HG02571 (cell line): ENCODE measurements around the gene EDN2.

Source experiments
- ATAC-seq: cut with Tn5 transposase; IDR thresholded peaks from one replicate; pipeline ENCODE4 v1.9.1; 2021; ENCODE audit warnings: mild to moderate bottlenecking, moderate library complexity; ENCODE audit not compliant: unreplicated experiment

EDN2 gene

GRCh38 chr1:41468122-41468762, 16.2 kb downstream of the EDN2 start:
- ATAC-seq: no peak

- ATAC-seq: no peak
These were observed 16.8 kb downstream of the EDN2 start for GRCh38 chr1:41467673-41468072.

GRCh38 chr1:41466146-41466545, 18.3 kb downstream of the EDN2 start:
- no peak for ATAC-seq

GRCh38 chr1:41465741-41466140, 18.7 kb downstream of the EDN2 start:
- ATAC-seq: no peak

- ATAC-seq: no peak
These were observed 19.6 kb downstream of the EDN2 start for GRCh38 chr1:41464885-41465284.

DNA sequence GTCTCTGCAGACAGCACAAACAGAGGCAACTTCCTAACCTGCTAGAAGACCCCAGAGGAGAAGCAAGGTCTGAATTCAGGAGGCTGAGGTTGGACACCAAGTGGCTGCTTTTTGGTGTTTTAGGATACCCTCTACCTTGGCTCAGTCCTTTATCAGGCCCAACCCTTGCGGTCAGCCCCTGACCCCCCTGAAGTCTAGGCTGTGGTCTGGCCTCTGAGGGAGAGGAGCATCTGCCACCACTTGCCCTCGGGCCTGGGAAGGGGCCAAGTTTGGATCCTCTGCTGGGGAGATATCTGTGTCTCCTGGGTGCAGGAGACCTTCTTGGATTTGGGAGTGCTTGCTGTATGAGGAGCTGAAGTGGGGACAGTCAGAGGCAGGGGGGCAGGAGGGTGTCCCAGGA, 21.0 kb downstream of the EDN2 start:
- ATAC-seq: no peak

DNA sequence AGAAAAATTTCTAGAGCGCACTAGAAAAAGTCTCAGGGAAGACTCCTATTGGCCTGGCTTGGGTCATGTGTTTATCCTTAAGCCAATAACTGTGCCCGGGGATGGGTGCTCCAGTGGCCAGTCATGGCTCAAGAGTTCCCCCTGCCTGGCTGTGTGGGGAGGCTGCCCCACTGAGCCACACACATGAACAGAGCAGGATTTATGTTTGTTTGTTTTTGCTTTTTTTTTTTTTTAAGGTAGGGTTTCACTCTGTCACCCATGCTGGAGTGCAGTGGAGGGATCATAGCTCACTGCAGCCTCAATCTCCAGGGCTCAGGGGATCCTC, 21.8 kb downstream of the EDN2 start:
- no peak for ATAC-seq

- ATAC-seq: no peak
These were observed 22.4 kb downstream of the EDN2 start for GRCh38 chr1:41461790-41462679.

DNA sequence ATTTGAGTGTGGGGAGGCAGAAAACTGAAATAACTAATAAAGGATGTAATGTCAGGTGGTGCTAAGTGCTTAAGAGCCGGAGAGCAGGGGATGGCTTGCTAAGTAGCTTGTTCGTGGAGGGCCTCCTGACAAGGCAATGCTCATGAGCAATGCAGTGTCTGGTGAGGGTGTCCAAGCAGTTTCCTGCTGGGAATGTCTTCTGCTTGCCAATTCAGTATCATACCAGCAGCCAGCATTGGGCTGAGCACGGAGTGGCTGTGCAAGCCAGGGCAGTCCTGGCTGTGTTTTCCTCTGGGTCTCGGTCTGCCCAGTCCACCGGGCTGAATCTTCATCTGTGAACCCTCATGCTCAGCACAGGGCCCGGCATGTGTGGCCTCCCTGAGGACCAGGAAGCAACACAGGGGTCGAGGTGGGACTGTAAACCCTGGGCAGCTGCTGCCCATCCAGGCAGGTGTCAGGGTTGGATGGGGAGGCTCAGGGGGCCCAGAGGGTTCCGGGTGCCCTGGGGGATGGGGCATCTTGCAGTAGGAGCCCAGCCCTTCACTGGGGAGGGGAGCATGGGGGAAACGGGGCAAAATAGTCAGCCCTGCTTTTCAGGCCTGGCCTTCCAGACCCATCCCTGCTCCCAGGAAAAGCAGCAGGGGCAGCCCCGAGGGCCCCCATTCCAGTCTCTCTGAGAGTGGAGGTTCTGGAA, 27.5 kb downstream of the EDN2 start:
- ATAC-seq: no peak

DNA sequence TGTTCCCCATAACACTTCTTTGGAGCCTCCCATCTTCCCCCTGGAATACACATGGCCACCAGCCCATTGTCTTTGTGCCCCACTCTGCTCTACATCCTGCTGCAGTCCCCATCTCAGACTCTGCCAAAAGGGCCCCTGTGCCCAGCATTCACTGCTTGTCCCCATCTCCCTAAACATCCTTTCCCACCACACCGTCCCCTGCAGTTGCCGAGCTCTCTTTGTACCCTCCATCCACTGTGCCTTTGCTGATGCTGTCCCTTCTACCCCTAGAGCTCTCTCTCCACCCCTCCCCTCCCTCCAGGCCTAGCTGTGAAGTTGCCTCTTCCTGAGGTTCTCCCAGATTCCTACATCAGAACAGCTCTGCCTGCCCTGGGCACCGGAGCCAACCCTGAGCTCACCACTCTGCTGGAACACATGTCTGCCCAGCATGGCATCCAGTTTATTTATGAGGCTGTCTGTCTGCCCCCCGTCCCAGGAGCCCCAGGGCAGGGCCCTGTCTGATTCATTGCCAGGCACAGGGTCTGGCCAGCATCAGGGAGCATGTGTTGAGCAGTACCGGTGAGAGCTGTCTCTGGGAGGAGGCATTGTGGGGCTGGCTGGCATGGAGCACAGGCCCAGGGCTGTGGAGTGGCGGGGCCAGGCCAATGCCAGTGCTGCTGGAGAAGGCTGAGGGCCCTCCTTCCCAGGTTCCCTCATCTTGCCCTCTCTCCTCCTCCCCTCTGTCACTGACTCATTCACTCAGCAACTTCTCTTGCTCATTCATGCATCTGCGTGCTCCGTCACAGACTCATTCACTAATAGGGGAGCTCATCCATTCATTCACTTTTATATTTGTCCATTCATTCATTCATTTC, 28.8 kb downstream of the EDN2 start:
- ATAC-seq: no peak

- no peak for ATAC-seq
These were observed 30.1 kb downstream of the EDN2 start for GRCh38 chr1:41454406-41454805.

- no peak for ATAC-seq
These were observed 31.7 kb downstream of the EDN2 start for GRCh38 chr1:41452704-41453290.

DNA sequence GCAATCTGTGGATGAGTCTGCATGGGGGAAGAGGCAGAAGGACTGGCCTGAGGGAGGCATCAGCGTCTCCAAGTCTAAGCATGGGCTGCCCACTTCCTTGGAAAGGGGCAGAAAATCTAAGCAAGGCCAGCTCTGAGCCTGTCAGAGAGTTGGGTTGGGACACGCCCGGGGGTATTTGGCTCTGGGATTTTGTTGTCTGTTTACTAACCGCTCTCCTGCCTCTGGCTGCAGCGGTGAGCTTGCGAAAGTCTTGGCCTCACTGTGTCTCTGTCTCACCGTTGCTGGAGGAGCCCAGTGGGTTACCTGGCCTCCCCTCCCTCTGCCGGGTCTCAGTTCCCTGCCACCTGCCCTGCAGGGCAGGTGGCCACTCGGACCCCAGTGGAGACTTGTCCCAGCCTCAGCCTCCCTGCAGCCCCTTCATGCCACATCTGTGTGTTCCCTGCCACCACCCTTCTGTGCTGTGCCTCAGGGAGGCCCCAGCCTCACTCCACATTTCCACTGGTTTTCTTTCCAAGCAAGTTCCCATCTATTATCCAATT, 33.7 kb downstream of the EDN2 start:
- no peak for ATAC-seq

DNA sequence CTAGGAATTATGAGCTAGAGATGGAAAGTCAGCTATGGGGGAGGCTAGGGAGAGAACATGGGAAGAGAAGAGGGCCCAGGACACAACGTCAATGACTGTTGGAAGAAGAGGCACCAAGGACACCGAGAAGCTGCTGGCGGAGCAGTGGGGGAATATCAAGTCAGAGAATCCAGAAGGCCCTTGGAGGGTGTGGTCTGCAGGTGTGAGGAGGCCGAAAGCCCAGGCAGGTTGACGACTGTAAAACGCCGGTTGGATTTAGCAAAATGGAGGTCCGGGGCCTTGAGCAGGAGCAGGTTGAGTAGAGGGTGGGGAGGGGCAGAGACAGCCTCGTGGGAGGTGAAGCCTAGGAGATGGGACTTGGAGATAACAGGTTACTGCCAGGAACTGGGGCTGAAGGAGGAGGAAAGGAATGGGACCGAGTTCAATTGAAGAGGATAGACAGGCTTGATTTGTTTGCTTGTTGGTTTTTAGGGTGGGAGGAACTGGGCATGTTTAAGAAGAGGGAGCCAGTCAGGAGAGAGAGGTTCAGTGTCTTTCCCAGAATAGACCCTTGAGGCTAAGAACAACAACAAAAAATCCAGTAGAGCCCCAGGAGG, 35.1 kb downstream of the EDN2 start:
- no peak for ATAC-seq

DNA sequence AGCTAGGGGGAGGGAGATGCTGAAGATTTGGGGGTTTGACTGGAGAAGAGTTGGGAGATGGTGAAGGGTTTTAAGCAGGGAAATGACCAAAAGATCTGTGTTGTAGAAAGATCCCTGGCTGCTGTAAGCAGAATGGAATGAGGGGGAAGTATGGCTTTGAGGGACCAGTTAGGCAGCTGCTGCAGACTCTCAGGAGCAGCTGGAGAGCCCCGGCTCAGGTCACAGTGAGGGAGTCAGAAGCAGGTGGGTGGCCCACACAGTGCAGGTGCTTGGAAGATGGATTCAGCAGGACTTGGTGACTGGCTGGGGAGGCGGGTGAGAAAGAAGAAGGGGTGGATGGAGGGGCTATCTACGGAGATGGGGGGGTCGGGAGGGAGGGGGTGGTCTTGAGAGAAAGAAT, 35.7 kb downstream of the EDN2 start:
- no peak for ATAC-seq

DNA sequence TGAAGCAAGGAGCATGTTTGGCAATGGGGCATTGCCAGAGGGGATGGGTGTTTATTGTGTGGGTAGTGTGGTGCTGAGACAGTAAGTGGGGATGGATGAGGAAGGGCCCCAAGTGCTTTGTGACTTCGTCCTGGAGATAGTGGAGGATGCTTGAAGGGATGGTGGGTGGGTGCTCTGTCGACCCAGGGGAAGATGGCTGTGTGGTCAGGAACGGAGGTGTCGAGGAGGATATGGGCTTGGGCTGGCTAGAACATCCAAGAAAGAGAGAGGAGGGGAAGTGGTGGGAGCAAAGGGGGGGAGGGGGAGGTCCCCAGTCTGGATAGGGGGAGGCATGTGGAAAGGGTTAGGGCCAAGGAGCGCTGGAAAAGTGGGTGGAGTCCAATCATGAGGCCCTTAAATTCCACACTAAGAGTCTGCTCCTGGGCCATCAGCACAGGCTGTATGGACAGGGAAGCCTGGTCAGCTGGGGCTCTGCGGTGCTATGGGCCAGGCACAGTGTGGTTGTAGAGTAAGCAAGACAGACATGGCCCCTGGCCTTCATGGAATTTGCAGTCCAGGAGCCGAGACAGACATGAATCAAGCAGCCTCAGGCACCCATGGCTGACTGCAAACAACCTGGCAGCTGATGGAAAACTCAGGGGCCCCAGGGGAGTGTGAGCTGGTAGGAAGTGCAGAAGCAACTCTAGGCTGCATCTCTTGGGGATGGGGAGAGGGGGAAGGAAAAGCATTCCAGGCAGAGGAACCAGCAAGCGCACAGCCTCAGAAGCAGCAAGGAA, 36.3 kb downstream of the EDN2 start:
- no peak for ATAC-seq

GRCh38 chr1:41446851-41447610, 37.5 kb downstream of the EDN2 start:
- ATAC-seq: no peak

GRCh38 chr1:41444785-41445184, 39.7 kb downstream of the EDN2 start:
- ATAC-seq: no peak

DNA sequence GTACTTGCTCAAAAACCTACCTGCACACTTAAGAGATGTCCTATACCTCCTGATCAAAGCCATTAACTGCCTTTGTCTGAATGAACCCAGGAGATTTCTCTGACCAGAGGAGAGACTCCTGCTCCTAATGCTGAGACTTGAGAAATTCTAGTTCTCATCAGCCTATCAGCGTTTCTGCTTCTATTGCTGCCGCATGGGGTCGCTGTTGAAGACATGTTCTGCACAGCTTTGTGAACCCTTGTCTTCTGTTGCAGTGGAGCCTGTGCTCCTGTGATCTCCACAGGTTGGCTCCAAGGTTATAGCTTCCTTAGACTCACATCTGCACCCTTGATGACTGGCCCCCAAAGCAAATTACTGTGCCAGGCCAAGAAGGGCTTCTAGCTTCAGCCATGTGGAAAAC, 40.2 kb downstream of the EDN2 start:
- ATAC-seq: no peak
